Measurements from ENCODE around the gene LRRC2.

- TF ChIP-seq CTCF (IDR thresholded peaks at IDR 0.05) (no peak), EZH2phosphoT487 (IDR thresholded peaks at IDR 0.05) (no peak), EZH2 (IDR thresholded peaks at IDR 0.05) (no peak)
These were observed 53.8 kb downstream of the LRRC2 start for GRCh38 chr3:46512191-46512749.
